GM19438 (cell line): Measurements from ENCODE around the gene NPEPPS.
"Not testable (repeated sequence)": the region's sequence is repeated elsewhere in the genome, so short reads cannot be mapped to it uniquely, and the experiment has no call there.

Experiments
- ATAC-seq: cut with Tn5 transposase; IDR thresholded peaks from one replicate; pipeline ENCODE4 v1.9.1; 2021; ENCODE audit warnings: low read depth; ENCODE audit not compliant: unreplicated experiment

Gene NPEPPS

GRCh38 chr17:47530557-47531232, at the start of gene NPEPPS:
NPEPPS (plus strand) TSS chr17:47531108; CDS start chr17:47531301, 193 bp downstream.
- peak; percentile 68 for ATAC-seq

- ATAC-seq = not testable (repeated sequence)
Observed at GRCh38 chr17:47491841-47492212, 39.1 kb upstream of the NPEPPS start.

GRCh38 chr17:47499074-47499473, 31.8 kb upstream of the NPEPPS start:
- not testable (repeated sequence) for ATAC-seq

- ATAC-seq = not testable (repeated sequence)
Observed at GRCh38 chr17:47499494-47499893, 31.4 kb upstream of the NPEPPS start.

- not testable (repeated sequence) for ATAC-seq
Observed at GRCh38 chr17:47500620-47501019, 30.3 kb upstream of the NPEPPS start.

GRCh38 chr17:47502122-47502731, 28.7 kb upstream of the NPEPPS start:
- ATAC-seq = not testable (repeated sequence)

GRCh38 chr17:47502776-47503455, 28.0 kb upstream of the NPEPPS start:
- not testable (repeated sequence) for ATAC-seq

GRCh38 chr17:47511701-47512146, 19.2 kb upstream of the NPEPPS start:
- not testable (repeated sequence) for ATAC-seq

GRCh38 chr17:47513301-47513700, 17.6 kb upstream of the NPEPPS start:
- ATAC-seq = not testable (repeated sequence)

- not testable (repeated sequence) for ATAC-seq
Observed at GRCh38 chr17:47518880-47519279, 12.0 kb upstream of the NPEPPS start.

- not testable (repeated sequence) for ATAC-seq
Observed at GRCh38 chr17:47519365-47519764, 11.5 kb upstream of the NPEPPS start.

GRCh38 chr17:47520279-47520678, 10.6 kb upstream of the NPEPPS start:
- not testable (repeated sequence) for ATAC-seq

- ATAC-seq = not testable (repeated sequence)
Observed at GRCh38 chr17:47521434-47521833, 9.5 kb upstream of the NPEPPS start.

GRCh38 chr17:47522341-47522740, 8.6 kb upstream of the NPEPPS start:
- ATAC-seq = not testable (repeated sequence)

GRCh38 chr17:47531233-47531820, 419 bp downstream of the NPEPPS start:
- ATAC-seq = peak; percentile 19

GRCh38 chr17:47539085-47539484, 8.2 kb downstream of the NPEPPS start:
- ATAC-seq = not testable (repeated sequence)

- ATAC-seq = not testable (repeated sequence)
Observed at GRCh38 chr17:47541676-47542075, 10.8 kb downstream of the NPEPPS start.

GRCh38 chr17:47544327-47544726, 13.4 kb downstream of the NPEPPS start:
- ATAC-seq = not testable (repeated sequence)

- ATAC-seq = not testable (repeated sequence)
Observed at GRCh38 chr17:47554733-47555132, 23.8 kb downstream of the NPEPPS start.

- not testable (repeated sequence) for ATAC-seq
Observed at GRCh38 chr17:47556108-47556507, 25.2 kb downstream of the NPEPPS start.

- ATAC-seq = not testable (repeated sequence)
Observed at GRCh38 chr17:47560517-47561043, 29.7 kb downstream of the NPEPPS start.
